Motor neuron (in vitro differentiated cells): ENCODE results near the gene RARB. TPM values are rescaled to one million over a fixed set of nuclear protein-coding genes. Genes with fewer than 3 reads are reported as not detected.

Experiments
- ATAC-seq, 8 experiments: fragments of 200-7000 bp; cut with Tn5 transposase; replicated peaks in 6 of 8; 2 replicates each; pipeline ENCODE4 v1.8.0; 2021; ENCODE audit warnings: mild to moderate bottlenecking in 8 of 8, moderate library complexity in 8 of 8
- H3K27ac ChIP-seq, 2 donors: fragments of 250-450 bp; sonication (Bioruptor Pico); 2 replicates each; pipeline ENCODE4 v1.9.0; 2021; ENCODE audit warnings: antibody characterized with exemption in 2 of 2, mild to moderate bottlenecking in 2 of 2, moderate library complexity in 1 of 2
- H3K4me1 ChIP-seq, 2 donors: fragments of 250-450 bp; sonication (Bioruptor Pico); replicated peaks in 1 of 2; 2 replicates each; pipeline ENCODE4 v1.6.1; 2021; ENCODE audit warnings: antibody characterized with exemption in 2 of 2, mild to moderate bottlenecking in 2 of 2, moderate library complexity in 1 of 2
- H3K4me3 ChIP-seq, 5 donors: fragments of 250-450 bp; sonication (Bioruptor Pico); 2 replicates each; pipeline ENCODE4 v1.9.0; 2021; ENCODE audit warnings: antibody characterized with exemption in 5 of 5, mild to moderate bottlenecking in 5 of 5, moderate library complexity in 4 of 5
- WGBS, 10 experiments: fragments of 450-650 bp; shearing (Covaris generic); methylation state at CpG; one replicate each; pipeline ENCODE4 v1.0.0; 2022; 5-methylcytosine and 5-hydroxymethylcytosine counted together
- in situ Hi-C, 9 experiments: fragments of 400-800 bp; cut with MboI; loops; one replicate each; pipeline ENCODE4 v1.15.0; 2021; ENCODE audit warnings: low sequenced_read_pairs in 9 of 9, low pct_unique_long_range_greater_than_20kb in 2 of 9; ENCODE audit not compliant: unreplicated experiment in 9 of 9
- total RNA-seq, 8 experiments: library from RNA; unstranded; fragments of 300-600 nt; gene quantifications; 2 replicates each; pipeline versions ENCODE4 v1.2.3 to v1.2.4, GENCODE V29; 2022

The RARB gene
- total RNA-seq, 8 experiments from 2014 or later: 16.9 to 72.4 (median 31.3) TPM

DNA sequence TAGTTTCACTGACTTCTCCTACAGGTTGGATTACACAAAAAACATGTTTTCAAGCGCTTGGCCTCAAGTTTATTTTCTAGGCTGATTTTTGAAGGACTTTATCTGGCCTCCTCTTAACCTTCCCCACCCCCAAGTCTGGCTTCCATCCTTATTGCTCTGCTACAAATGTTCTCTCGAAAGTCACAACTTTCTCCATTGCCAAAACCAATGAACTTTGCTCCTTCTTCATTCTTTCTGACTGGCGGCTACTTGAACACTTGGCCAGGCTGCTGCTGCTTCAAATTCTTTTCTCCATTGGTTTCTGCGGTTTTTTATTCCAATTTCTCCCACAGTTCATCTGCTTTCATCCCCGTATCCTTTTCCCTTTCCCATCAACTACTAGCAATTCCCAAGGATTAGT is 130.1 kb downstream of the RARB start:
- in situ Hi-C loops: loop anchor here in 1 of 9 experiments (25.0 kb wide), 1 partner anchor 771 kb away; no protein-coding TSS in a partner anchor
- Histone ChIP-seq H3K4me1 (peaks cover 2 to 13% of the 10 kb centered on the region in 2 donors), H3K27ac (no peak overlapping the region), H3K4me3 (no peak overlapping the region)
- 17 to 100% (median 89%) methylated on average over 1 to 5 of the region's 5 CpGs for WGBS, 10 experiments
- ATAC-seq: peak in 2 of 8 experiments; percentile 4 to 12

GRCh38 chr3:25558796-25559195 is 130.7 kb downstream of the RARB start:
- Histone ChIP-seq H3K4me1 (peaks cover 2 to 13% of the 10 kb centered on the region in 2 donors), H3K27ac (no peak overlapping the region), H3K4me3 (no peak overlapping the region)
- ATAC-seq: no peak
- in situ Hi-C loops: loop anchor here in 1 of 9 experiments (25.0 kb wide), 1 partner anchor 771 kb away; no protein-coding TSS in a partner anchor
- WGBS, 10 experiments: 47 to 96% (median 89%) methylated on average over 3 to 6 of the region's 6 CpGs; no CpG with 5 or more reads in 1 of the 10 experiments

GRCh38 chr3:25563601-25564000 is 135.5 kb downstream of the RARB start:
- ATAC-seq: no peak
- no peak overlapping the region for H3K27ac ChIP-seq
- H3K4me1 ChIP-seq: peaks cover 2 to 21% of the 10 kb centered on the region in 2 donors
- 0 to 75% (median 73%) methylated on average over 1 of the region's 1 CpG; no CpG with 5 or more reads in 5 of the 10 experiments for WGBS, 10 experiments
- no peak overlapping the region for H3K4me3 ChIP-seq
- in situ Hi-C loops: loop anchor here in 1 of 9 experiments (25.0 kb wide), 1 partner anchor 776 kb away; no protein-coding TSS in a partner anchor

DNA sequence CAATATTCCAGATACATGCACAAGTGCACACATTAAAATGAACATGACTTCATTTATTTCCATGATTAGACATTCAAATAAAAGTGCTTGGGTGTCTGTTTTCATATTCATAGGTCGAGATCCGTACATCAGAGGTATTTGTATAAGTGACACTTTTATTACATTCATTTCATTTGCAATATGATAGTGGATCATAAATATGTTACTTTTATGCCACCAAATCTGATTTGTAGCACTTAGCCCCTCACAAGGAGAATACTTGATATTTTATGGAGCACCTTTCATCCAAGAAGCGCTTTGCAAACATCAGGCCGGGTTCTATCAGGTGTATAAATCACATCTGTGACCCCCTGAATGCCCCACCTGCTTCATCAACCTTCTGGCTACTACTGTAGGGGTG is 136.0 kb downstream of the RARB start:
- Histone ChIP-seq H3K27ac (no peak overlapping the region), H3K4me3 (no peak overlapping the region), H3K4me1 (peaks cover 2 to 21% of the 10 kb centered on the region in 2 donors)
- ATAC-seq: peak in 6 of 8 experiments; percentile 30 to 86 (median 36)
- in situ Hi-C loops: loop anchor here in 1 of 9 experiments (25.0 kb wide), 1 partner anchor 777 kb away; no protein-coding TSS in a partner anchor
- WGBS, 10 experiments: 0 to 100% (median 93%) methylated on average over 1 to 4 of the region's 4 CpGs; no CpG with 5 or more reads in 3 of the 10 experiments

DNA sequence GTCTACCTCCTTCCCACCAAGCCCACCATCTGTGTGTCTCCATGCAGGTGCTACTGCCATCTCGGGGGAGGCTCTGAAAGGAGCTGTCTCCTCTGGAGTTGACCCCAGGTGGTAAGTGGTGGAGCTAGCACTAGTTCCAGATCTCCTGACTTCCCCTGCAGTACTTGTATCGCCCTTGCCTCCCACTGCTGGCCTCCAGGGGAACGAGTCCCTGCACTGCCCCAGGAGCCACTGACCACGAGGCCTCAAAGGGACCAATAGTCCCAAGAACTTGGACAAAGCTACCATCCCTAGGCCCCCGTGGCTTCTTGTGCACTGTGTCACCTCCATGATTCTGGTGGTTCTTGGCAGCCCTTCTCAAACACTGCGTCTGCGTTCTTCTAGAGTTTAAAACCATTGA is 137.7 kb downstream of the RARB start:
- Histone ChIP-seq H3K4me1 (peaks cover 2 to 21% of the 10 kb centered on the region in 2 donors), H3K27ac (no peak overlapping the region), H3K4me3 (no peak overlapping the region)
- no peak for ATAC-seq
- in situ Hi-C loops: loop anchor here in 1 of 9 experiments (25.0 kb wide), 1 partner anchor 779 kb away; no protein-coding TSS in a partner anchor
- WGBS, 10 experiments: 81 to 100% (median 96%) methylated on average over 1 to 5 of the region's 7 CpGs; no CpG with 5 or more reads in 3 of the 10 experiments

DNA sequence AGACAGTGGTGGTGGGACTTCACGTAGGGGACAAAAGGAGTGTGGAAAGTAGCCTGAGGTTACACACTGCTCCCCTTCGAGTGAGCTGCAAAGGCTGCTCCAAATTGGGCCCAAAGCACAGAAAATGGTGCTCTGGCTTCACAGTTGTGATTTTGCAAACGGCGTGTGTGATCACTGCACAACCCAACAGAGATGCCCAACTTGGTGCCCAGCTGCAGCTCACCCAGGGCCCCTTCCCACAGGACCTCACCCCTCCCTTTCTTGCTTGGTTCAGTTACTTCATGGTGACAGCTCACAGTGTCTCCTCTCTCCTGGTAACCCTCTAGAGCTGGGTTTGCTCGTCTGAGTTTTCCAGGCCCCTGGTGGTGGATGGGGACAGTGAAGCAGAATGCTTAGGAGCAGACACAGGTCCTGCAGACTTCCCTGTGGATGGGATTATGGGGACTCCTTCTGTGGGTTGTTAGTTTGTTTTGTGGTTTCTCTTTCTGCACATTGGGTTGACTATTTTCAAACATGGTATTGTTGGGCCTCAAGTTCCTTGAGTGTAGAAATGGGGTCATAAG is 138.4 kb downstream of the RARB start:
- peaks cover 2 to 21% of the 10 kb centered on the region in 2 donors for H3K4me1 ChIP-seq
- H3K27ac ChIP-seq: no peak overlapping the region
- in situ Hi-C loops: loop anchor here in 1 of 9 experiments (25.0 kb wide), 1 partner anchor 779 kb away; no protein-coding TSS in a partner anchor
- ATAC-seq: peak in 1 of 8 experiments; percentile 24
- 20 to 100% (median 86%) methylated on average over 1 to 3 of the region's 5 CpGs; no CpG with 5 or more reads in 5 of the 10 experiments for WGBS, 10 experiments
- H3K4me3 ChIP-seq: no peak overlapping the region

DNA sequence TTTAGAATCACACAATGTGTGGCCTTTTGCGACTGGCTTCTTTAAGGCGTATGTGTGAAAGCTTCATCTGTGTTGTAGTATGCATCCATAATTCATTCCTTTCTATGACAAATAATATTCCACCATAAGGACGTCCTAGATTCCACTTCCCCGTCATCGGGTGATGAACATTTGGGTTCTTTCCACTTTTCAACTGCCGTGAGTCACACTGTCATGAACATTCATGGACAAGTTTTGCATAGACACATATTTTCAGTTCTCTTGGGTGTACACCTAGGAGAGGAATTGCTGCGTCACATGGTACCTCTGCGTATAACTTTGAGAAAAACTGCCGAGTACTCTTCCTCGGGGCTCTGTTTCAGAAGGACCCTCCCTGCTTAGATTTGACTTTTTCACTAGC is 139.3 kb downstream of the RARB start:
- WGBS, 10 experiments: 57 to 90% (median 87%) methylated on average over 2 to 10 of the region's 10 CpGs; no CpG with 5 or more reads in 4 of the 10 experiments
- peak in 4 of 8 experiments; percentile 28 to 87 (median 60) for ATAC-seq
- H3K4me3 ChIP-seq: no peak overlapping the region
- in situ Hi-C loops: loop anchor here in 1 of 9 experiments (25.0 kb wide), 1 partner anchor 780 kb away; no protein-coding TSS in a partner anchor
- H3K4me1 ChIP-seq: peaks cover 0 to 15% of the 10 kb centered on the region in 2 donors
- no peak overlapping the region for H3K27ac ChIP-seq

- Histone ChIP-seq H3K4me3 (no peak overlapping the region), H3K4me1 (peaks cover 0 to 9% of the 10 kb centered on the region in 2 donors), H3K27ac (no peak overlapping the region)
- no peak for ATAC-seq
- 60 to 100% (median 92%) methylated on average over 1 to 8 of the region's 14 CpGs; no CpG with 5 or more reads in 1 of the 10 experiments for WGBS, 10 experiments
- in situ Hi-C loops: loop anchor here in 1 of 9 experiments (25.0 kb wide), 1 partner anchor 781 kb away; no protein-coding TSS in a partner anchor
Measured at GRCh38 chr3:25567806-25568524, 139.9 kb downstream of the RARB start.

- H3K4me3 ChIP-seq: no peak overlapping the region
- ATAC-seq: no peak
- in situ Hi-C loops: loop anchor here in 1 of 9 experiments (25.0 kb wide), 1 partner anchor 781 kb away; no protein-coding TSS in a partner anchor
- H3K4me1 ChIP-seq: peaks cover 0 to 7% of the 10 kb centered on the region in 2 donors
- 64 to 100% (median 100%) methylated on average over 1 to 7 of the region's 10 CpGs; no CpG with 5 or more reads in 3 of the 10 experiments for WGBS, 10 experiments
- no peak overlapping the region for H3K27ac ChIP-seq
Measured at GRCh38 chr3:25568525-25569078, 140.5 kb downstream of the RARB start.

DNA sequence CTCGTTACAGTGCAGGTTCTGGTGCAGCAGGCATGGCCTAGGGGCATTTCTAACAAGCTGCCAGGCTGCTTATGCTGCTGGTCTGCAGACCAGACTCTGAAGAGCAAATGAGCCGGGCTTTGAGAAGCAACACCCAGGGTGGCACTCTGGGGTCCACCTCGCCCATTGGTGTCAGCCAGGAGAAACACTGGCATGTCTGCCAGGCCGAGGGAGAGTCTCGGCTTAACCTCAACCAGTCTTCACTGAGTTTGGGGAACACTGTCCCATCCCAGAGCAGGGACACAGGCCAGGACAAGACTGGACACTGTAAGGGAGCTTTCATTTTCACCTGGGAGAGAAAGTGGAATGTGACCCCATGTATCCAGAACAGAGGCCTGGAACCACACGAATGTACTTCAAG is 143.2 kb downstream of the RARB start:
- no peak for ATAC-seq
- in situ Hi-C loops: loop anchor here in 1 of 9 experiments (25.0 kb wide), 1 partner anchor 784 kb away; no protein-coding TSS in a partner anchor
- no peaks in the 10 kb centered on the region for H3K4me1 ChIP-seq
- no peak overlapping the region for H3K4me3 ChIP-seq
- H3K27ac ChIP-seq: no peak overlapping the region
- 40 to 100% (median 80%) methylated on average over 1 to 5 of the region's 6 CpGs; no CpG with 5 or more reads in 3 of the 10 experiments for WGBS, 10 experiments

DNA sequence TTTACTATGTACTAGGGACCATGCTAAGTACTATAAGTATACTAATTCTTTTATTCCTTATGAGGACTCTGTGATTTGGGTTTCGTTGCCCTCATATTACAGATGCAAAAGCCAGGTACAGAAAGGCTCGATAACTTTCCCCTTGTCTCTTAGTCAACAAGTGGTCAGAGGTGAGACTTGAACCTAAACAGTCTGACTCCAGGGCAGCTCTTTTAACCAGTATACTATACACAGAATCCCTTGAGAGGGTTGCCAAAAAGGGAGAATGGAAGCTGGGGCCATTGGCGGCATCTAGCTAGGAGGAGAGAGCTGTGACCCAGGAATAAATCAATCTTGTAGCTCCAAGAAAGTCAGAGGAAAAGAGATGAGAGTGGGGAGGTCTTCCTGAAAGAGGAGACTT is 144.3 kb downstream of the RARB start:
- in situ Hi-C loops: loop anchor here in 1 of 9 experiments (25.0 kb wide), 1 partner anchor 785 kb away; no protein-coding TSS in a partner anchor
- ATAC-seq: no peak
- WGBS, 10 experiments: 71 to 100% (median 92%) methylated on average over 1 to 3 of the region's 3 CpGs; no CpG with 5 or more reads in 3 of the 10 experiments
- Histone ChIP-seq H3K27ac (no peak overlapping the region), H3K4me3 (no peak overlapping the region), H3K4me1 (no peaks in the 10 kb centered on the region)

- no peak overlapping the region for H3K27ac ChIP-seq
- peak in 1 of 8 experiments; percentile 66 for ATAC-seq
- H3K4me1 ChIP-seq: no peaks in the 10 kb centered on the region
- in situ Hi-C loops: loop anchor here in 1 of 9 experiments (25.0 kb wide), 1 partner anchor 786 kb away; no protein-coding TSS in a partner anchor
- 28 to 100% (median 83%) methylated on average over 1 to 12 of the region's 14 CpGs; no CpG with 5 or more reads in 4 of the 10 experiments for WGBS, 10 experiments
- no peak overlapping the region for H3K4me3 ChIP-seq
Measured at GRCh38 chr3:25572919-25573385, 144.9 kb downstream of the RARB start.
